NCI-H2081 treated with DMSO at 0.1 percent for 48 hours (cell line): ENCODE measurements around the gene RNLS.

ENCODE experiments used
- DNase-seq: peaks from one replicate; lab custom pipeline; 2025; lab: John Stamatoyannopoulos, UW

The RNLS gene

DNA sequence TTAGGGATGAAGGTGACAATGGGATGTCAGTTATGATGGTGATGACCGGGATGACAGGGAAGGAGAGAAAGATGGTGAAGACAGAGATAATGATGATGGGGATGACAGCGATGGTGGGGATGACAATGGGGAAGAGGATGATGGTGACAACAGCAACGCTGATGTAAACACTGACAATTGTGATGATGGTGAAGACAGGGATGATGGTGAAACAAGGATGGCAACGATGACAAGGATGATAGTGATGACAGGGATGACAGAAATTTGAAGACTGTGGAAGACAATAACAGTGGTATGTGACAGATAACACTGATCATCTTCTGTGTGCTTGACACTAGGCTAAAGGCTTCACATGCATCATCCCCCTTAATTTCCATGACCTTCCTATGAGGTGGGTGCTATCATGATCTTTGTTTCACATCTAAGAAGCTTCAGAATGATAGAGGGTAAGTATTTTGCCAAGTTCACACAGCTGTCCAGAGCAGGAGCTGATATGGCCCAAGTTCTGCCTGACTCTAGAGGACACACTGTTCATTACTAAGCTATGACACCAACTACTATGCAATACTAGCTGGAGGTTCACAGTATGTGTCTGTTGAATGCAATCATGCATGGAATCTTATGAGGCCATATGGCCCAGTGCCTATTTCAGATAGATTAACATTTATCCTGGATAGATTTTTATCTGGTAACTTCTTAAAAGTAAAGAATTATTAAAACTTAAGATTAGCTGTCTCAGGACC is 105.6 kb downstream of the RNLS start:
- no peak for DNase-seq

- DNase-seq = no peak
These were observed 108.0 kb downstream of the RNLS start for GRCh38 chr10:88474884-88475844.

GRCh38 chr10:88473989-88474883 is 108.9 kb downstream of the RNLS start:
- peak; percentile 60 for DNase-seq

DNA sequence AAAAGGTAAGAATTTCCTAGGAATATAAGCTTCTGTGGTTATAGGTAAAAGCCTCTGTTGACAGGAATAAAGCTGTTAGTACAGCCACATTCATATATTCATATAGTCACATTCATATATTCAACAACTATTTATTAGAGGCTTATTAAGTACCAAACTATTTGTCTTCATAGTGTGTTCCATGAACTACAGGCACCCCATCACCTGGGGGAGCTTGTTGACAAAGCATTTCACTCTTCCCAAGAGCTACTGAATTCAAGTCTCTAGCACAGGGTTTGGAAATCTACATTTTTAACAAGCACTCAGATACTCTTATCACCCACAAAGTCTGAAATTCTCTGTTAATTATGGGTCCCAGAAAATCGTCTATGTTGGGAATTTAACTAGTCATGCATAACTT is 110.6 kb downstream of the RNLS start:
- no peak for DNase-seq

DNA sequence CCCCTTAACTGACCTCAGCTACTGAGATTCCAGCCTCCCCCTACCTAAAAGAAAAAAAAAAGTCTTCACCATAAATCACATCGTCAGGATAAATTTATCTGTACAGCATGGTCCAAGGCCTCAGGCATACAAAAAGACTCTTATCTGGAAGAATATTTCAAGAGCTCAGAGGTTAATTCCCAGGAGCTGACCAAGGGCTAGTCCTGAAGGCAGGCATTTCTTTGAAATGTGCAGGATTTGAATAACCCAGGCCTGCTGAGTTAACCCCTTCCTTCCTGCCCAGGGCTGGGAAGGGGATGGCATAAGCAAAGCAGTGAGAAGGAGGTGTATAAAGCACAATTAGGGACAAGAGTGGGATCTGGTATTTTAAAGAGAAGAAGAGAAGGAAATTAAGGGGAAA is 111.2 kb downstream of the RNLS start:
- DNase-seq = no peak

DNA sequence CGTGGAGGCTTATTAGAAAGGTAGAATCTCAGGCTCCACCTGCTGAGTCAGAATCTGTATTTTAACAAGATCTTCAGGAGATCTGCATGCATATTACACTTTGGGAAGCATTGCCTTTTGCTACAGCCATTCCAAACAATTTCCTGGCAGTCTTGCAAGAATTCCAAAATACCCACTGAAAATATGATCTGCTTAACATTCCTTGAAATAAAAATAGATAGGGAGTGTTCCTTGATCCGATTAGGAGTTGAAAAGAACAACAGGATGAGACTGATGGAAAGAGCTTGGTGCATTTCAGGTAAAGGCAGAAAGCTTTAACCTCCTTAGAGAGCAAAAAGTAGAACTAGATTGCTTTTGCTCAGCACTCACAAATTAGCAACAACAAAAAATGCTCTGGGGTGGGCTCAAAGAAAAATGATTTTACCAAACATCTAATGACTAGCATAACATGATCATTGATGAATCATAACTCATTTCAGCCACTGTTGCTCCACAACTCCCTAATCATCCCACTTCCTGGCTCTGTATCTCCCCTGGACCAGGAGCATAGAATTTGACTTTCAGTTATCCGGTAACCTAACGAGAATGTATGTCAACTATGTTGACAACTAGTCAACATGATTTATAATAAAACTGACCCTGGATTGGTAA is 115.2 kb downstream of the RNLS start:
- no peak for DNase-seq

GRCh38 chr10:88466786-88467185 is 116.3 kb downstream of the RNLS start:
- DNase-seq = no peak

GRCh38 chr10:88465765-88466164 is 117.4 kb downstream of the RNLS start:
- DNase-seq = no peak

- DNase-seq = no peak
These were observed 119.3 kb downstream of the RNLS start for GRCh38 chr10:88463811-88464210.

DNA sequence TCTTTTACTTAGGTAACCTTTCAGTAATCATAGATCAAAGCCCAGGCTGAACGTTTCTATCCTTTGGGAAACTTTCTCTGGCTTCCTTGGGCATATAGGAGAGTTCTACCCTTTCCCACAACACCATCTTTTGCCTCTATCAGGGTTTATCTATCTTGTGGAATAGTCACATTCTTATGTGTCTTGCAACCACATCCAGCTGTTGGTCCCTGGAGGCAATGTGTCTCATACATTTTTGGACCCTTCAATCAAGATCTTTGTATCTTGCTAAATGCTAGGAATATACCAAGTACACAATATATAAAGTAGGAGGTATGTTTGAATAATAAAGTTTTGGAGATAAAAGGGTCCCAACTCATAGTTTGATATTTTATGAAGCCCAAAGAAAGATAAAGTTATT is 121.7 kb downstream of the RNLS start:
- DNase-seq = no peak

- DNase-seq = no peak
These were observed 123.6 kb downstream of the RNLS start for GRCh38 chr10:88459530-88459929.

DNA sequence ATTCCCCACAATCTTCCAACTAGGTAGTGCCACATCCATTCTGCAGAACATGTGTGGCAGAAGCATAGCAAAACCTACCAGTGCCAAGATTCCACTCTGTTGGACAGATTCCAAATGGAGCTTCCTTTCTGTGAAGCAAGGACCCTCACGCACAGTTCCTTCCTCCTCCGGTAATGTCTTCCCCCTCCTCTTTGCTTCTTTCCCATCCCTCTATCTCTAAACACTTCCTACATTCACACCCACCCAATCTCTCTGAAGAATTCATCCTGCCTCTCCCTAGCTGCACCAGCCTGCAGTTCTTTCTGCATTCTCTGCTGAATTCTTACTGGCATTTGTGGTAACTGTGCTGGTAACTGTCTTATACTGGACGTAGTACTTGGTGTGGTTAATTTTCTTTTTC is 124.9 kb downstream of the RNLS start:
- no peak for DNase-seq

- no peak for DNase-seq
These were observed 125.5 kb downstream of the RNLS start for GRCh38 chr10:88457660-88458059.

- no peak for DNase-seq
These were observed 126.4 kb downstream of the RNLS start for GRCh38 chr10:88456730-88457129.

- DNase-seq = no peak
These were observed 127.3 kb downstream of the RNLS start for GRCh38 chr10:88455831-88456230.

DNA sequence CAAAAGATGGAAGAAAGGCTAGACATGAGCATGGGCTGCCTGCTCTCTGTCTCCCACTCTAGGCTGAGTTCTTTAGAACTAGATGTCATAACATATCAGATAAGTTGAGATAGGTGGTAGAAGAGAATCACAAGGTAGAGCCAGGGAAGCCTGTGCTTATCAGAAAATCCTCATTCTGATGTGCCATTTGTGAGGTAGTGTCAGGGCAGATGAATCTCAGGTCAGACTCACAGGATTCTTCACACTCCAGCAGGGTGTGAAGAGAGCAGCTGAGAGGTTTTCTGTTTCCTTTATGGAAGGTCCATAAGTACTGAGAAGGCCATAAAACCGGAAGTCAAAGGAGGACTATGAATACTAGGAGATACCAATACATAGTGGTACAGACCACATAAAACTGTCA is 132.9 kb downstream of the RNLS start:
- DNase-seq = no peak

DNA sequence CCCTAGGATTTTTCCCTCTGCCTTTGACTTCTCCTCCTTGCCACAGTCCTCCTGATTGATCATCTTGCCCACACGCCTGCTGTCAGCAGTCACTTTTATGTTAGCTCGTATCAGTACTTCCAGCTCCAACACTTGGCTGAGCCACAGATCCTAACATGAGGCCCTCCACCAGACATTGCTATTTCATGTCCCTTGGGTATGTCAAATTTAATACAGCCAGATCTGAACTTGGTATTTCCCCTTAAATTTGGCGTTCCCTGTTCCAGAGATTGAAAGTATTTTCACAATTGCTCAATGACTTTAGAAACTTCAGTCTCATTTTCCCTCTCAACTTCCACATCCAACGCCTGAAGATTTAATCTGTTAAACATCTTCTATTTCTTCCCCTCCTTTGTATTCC is 140.4 kb downstream of the RNLS start:
- DNase-seq = no peak

- DNase-seq = no peak
These were observed 142.6 kb downstream of the RNLS start for GRCh38 chr10:88440541-88440940.

- DNase-seq = no peak
These were observed 143.2 kb downstream of the RNLS start for GRCh38 chr10:88439932-88440331.

GRCh38 chr10:88437411-88437810 is 145.7 kb downstream of the RNLS start:
- no peak for DNase-seq

DNA sequence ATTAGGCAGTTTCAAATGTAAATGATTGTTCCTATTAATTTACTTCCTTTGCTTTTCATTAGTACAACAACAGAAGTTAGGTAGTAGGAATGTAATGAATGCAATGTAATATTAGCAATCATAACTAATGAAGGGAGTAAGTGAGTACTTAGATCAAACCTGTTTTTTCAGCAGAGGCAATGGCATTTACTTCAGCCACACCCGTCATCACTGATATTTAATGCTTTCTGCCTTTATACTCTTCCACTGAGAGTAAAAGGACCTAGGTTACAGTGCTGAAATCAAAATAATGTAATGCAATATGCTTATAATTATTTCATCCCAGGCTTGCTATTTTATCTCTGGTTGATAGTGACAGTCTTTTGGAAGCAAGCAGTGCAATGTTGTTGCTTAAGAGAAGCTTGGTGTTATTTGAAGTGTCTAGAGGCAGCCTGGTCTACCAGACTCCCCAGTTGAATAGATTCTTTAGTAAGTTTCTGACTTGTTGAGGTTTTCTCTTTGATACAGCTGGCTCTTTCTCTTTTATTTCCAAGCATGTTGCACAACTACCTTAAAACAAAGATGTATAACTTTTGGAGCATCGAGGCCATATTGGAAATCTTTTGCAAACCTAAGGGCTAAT is 149.4 kb downstream of the RNLS start:
- no peak for DNase-seq
